NCI-H2227 (cell line): ENCODE results near the gene ZNF862.

Experiments
- DNase-seq: peaks from one replicate; lab custom pipeline; 2025; ENCODE audit not compliant: unreplicated experiment; lab: John Stamatoyannopoulos, UW

The ZNF862 gene

DNA sequence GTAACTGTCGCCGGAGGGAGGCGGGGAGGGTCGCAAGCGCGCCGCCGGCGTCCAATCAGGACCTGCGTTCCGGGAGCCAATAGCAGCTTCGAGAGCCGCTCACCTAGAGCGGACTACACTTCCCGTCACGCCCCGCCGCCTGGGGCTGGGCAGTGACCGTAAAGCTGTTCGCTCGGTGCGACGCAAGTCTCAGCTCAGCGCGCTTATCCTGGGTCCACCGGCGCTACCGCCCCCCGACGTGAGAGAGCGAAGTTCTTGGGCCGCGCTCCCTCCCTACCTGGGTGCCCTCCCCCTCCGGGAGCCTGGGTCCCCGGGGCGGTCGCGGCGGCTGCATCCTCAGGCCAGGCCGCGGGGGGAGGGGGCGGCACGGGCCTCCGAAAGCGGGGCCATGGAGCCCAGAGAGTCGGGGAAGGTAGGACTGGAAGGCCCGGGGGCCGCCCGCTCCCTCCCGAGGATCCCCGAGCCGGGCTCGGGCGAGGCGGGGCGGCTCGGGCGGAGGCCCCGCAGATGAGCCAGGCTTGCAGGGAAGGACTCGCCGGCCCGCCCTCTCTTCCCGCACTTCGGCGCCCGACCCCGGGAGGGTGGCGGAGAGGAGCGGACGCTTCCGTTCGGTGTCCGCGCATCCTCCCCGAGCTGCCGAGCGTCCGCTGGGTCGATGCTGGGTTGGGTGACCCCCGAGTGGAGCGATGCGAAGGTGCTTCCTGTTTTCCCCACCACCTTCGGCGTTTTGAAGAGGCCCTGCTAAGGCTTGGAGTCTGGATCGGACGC is at the start of gene ZNF862:
TSS of gene ZNF862 (plus strand) at position 152 of the 768 bp plus-strand sequence. CDS start at position 389, 237 bp downstream.
- DNase-seq: peak; percentile 99

GRCh38 chr7:149789101-149789500 is 49.1 kb upstream of the ZNF862 start:
- DNase-seq: no peak

GRCh38 chr7:149790146-149790548 is 48.0 kb upstream of the ZNF862 start:
- no peak for DNase-seq

- no peak for DNase-seq
Observed at GRCh38 chr7:149790754-149791360, 47.3 kb upstream of the ZNF862 start.

DNA sequence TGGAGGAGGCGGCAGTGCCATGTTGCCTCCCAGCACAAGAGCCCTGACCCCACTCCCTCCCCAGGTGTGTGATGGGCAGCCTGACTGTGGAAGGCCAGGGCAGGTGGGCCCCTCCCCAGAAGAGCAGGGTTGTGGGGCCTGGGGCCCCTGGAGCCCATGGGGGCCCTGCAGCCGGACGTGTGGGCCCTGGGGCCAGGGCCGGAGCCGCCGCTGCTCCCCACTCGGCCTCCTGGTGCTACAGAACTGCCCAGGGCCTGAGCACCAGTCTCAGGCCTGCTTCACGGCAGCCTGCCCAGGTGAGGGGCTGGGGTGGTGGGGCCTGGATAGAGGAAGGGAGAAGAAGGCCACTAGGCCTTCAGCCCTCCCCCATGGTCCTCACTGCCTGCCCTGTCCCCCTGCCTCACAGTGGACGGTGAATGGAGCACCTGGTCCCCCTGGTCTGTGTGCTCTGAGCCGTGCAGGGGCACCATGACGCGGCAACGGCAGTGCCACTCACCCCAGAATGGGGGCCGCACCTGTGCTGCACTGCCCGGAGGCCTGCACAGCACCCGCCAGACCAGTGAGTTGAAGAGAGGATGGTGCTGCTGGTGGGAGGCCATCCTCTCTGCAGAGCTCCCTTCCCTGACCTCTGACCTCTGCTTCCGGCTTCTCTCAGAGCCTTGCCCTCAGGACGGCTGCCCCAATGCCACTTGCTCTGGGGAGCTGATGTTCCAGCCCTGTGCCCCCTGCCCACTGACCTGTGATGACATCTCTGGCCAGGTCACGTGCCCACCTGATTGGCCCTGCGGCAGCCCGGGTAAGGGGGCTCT is 46.6 kb upstream of the ZNF862 start:
- no peak for DNase-seq

- no peak for DNase-seq
Observed at GRCh38 chr7:149792220-149792595, 46.0 kb upstream of the ZNF862 start.

GRCh38 chr7:149793261-149793660 is 44.9 kb upstream of the ZNF862 start:
- DNase-seq: no peak

GRCh38 chr7:149794661-149795060 is 43.5 kb upstream of the ZNF862 start:
- DNase-seq: no peak

DNA sequence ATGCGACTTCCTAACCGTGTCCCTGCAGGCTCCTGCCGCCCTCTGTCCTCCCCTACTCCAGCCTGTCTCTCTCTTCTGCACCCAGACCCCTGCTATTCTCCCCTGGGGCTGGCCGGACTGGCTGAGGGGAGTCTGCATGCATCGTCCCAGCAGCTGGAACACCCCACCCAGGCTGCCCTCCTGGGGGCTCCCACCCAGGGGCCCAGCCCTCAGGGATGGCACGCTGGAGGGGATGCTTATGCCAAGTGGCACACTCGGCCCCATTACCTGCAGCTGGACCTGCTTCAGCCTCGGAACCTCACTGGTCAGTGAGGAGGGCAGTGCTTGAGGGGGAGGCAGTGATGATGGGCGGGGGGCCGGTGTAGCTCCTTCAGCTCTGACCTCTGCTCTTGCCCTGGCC is 43.0 kb upstream of the ZNF862 start:
- DNase-seq: no peak

DNA sequence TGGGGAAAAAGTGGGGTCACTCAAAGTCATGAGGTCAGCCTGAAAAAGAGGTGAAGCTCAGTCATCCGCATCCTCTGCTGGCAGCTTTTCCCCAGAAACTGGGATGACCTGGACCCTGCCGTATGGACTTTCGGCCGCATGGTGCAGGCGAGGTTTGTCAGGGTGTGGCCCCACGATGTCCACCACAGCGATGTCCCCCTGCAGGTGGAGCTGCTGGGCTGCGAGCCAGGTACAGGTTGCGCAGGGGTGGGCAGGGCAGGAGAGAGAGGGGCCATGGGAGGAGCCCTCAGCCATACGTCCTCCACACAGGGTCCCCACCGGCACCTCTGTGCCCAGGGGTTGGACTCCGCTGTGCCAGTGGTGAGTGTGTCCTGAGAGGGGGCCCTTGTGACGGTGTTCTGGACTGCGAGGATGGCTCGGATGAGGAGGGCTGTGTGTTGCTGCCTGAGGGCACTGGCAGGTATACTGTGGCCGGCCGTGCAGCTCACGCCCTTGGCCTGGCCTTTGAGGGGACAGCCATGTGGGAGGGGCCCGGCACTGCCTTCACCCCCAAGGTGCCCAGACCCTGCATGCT is 41.8 kb upstream of the ZNF862 start:
- no peak for DNase-seq

DNA sequence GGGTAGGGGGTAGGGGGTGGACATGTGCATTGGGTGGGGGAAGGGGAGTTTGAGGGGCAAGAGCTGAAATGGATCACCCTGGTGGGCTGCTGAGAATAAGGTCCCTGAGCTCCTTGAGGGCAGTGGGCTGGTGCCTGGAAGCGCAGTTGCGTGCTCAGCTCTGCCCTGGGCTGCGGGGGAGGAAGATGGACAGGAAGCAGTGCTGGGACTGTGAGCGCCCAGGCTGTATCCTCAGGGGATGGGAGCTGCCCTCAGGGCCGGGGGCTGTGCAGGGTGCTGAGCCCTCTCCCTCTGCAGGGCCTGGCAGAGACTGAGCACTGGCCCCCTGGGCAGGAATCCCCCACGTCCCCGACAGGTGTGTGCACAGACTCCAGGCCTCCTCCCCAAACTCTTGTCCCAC is 40.4 kb upstream of the ZNF862 start:
- no peak for DNase-seq

DNA sequence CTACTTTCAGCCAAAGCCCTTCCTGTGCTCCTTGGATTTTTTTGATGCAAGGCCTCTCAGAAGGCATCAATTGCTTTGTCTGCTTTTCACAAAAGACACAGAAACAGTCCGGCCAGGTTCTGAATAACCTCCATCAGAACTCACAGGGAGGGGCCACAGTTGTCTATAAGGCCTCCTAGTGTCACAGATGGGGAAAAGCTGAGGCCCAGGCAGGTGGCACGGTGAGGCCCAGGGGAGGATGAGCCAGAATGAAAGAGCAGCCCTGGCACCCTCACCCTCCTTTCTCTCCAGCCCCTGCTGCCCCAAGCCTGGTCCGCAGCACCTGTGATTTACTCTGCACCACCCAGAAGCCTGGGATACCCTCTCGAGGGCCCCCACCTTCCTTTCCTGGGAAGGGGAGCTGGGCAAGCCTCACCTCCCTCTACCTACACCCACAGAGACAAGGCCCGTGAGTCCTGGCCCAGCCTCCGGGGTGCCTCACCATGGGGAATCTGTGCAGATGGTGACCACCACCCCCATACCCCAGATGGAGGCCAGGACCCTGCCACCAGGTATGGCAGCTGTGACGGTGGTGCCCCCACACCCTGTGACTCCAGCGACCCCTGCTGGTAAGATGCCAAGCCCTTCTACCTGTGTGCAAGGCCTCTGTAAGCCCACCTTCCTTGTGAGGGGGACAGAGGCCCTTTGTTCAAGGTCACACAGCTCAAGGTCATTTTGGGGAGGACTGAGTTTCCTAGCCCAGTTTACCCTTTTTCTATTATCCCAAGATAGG is 38.6 kb upstream of the ZNF862 start:
- DNase-seq: no peak

DNA sequence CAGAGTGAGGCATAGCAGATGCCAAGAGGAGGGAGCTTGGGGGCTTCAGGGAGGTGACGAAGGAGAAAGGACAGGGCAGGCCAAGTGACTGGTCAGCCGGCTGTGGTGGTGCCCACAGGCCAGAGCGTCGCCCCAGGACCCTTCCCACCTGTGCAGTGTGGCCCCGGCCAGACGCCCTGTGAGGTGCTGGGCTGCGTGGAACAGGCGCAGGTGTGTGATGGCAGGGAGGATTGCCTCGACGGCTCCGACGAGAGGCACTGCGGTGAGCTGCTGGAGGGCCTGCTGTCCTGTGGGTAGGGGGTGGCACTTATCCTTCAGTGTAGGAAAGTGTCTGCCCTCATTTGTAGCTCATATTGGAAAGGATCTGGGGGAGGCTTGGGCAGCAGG is 38.0 kb upstream of the ZNF862 start:
- no peak for DNase-seq

DNA sequence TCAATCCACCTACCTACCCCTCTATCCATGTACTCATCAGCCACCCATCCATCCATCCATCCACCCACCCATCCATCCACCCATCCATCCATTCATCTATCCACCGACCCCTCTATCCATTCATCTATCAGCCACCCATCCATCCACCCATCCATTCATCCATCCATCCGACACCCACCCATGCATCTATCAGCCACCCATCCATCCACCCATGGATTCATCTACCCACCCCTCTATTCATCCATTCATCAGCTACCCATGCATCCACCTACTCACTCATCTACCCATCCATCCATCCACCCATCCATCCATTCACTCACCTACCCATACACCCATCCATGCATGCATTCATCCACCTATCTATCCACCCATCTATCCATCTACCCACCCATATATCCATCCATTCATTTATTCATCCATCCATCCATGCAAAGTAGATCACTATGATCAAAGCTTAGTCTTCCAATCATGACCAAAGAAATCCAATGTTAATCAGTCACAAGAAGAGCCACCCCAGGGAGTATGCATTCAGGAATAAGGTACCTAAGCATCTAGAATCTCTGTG is 37.1 kb upstream of the ZNF862 start:
- no peak for DNase-seq

- DNase-seq: no peak
Observed at GRCh38 chr7:149801816-149802215, 36.4 kb upstream of the ZNF862 start.

DNA sequence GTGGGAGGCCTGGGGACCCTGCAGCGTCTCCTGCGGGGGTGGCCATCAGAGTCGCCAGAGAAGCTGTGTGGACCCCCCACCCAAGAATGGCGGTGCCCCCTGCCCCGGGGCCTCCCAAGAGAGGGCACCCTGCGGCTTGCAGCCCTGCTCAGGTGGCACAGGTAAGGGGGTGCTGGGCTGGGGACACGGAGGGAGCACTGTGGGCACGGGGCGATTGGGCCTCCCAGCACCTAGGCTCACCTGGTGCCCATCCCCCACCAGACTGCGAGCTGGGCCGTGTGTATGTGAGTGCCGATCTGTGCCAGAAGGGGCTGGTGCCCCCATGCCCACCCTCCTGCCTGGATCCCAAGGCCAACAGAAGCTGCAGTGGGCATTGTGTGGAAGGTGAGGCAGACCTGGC is 35.2 kb upstream of the ZNF862 start:
- DNase-seq: no peak

- DNase-seq: no peak
Observed at GRCh38 chr7:149803551-149804074, 34.6 kb upstream of the ZNF862 start.

DNA sequence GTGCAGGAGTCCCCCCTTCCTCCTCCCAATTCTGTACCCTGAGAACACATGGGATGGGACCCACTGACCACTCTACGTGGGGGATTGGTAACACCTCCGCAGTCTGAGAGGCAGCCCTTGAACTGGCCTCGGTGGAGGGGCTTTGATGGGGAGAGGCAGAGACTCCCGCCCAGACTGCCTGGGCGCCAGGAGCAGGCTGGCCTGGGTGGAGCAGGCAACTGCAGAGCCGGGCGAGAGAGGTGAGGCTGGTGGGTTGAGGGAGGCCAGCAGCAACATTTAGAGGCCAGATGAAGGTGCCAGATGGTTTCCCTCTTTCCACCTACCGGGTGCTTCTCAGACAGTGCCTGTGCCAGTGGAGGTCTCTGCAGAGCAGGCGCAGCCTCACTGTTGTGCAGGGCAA is 34.1 kb upstream of the ZNF862 start:
- DNase-seq: no peak

DNA sequence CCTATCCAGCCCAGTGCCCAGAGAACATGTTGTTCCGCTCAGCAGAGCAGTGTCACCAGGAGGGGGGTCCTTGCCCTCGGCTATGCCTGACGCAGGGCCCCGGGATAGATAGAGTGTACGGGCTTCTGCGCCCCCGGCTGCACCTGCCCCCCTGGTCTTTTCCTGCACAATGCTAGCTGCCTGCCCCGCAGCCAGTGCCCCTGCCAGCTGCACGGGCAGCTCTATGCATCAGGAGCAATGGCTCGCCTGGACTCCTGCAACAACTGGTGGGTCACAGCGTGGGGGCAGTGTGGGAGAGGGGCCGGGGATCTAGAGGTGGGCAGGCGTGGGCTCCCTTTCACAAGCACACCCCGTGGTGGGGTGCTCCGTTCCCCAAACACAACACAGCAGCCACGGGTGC is 31.4 kb upstream of the ZNF862 start:
- no peak for DNase-seq

GRCh38 chr7:149808311-149808710 is 29.9 kb upstream of the ZNF862 start:
- DNase-seq: no peak
